Glutamatergic neuron (in vitro differentiated cells): ENCODE measurements around the gene MAST4. TPM values are rescaled to one million over a fixed set of nuclear protein-coding genes. Genes with fewer than 3 reads are reported as not detected.

Source experiments
- DNase-seq: peaks from one replicate; pipeline ENCODE4 v3.0.0; 2022
- H3K27ac Mint-ChIP-seq: one replicate; pipeline ENCODE4 v1.8.0; 2020; ENCODE audit warnings: mild to moderate bottlenecking, mixed read lengths, inconsistent platforms; ENCODE audit not compliant: unreplicated experiment
- H3K27me3 Mint-ChIP-seq: one replicate; pipeline ENCODE4 v1.8.0; 2020; ENCODE audit warnings: mild to moderate bottlenecking, moderate library complexity, mixed read lengths, inconsistent platforms; ENCODE audit not compliant: unreplicated experiment
- H3K36me3 Mint-ChIP-seq: one replicate; pipeline ENCODE4 v1.8.0; 2020; ENCODE audit warnings: mild to moderate bottlenecking, mixed read lengths, inconsistent platforms; ENCODE audit not compliant: unreplicated experiment
- H3K4me1 Mint-ChIP-seq: one replicate; pipeline ENCODE4 v1.8.0; 2020; ENCODE audit warnings: mild to moderate bottlenecking, low read depth, mixed read lengths, inconsistent platforms; ENCODE audit not compliant: unreplicated experiment
- H3K4me3 Mint-ChIP-seq: one replicate; pipeline ENCODE4 v1.8.0; 2020; ENCODE audit warnings: mild to moderate bottlenecking, mixed read lengths, inconsistent platforms; ENCODE audit not compliant: unreplicated experiment
- H3K9me3 Mint-ChIP-seq: one replicate; pipeline ENCODE4 v1.8.0; 2020; ENCODE audit warnings: mild to moderate bottlenecking, moderate library complexity, mixed read lengths, inconsistent platforms; ENCODE audit not compliant: unreplicated experiment
- total RNA-seq: library from RNA; stranded (reverse); fragmentation: NEBNext Ultra II Directional; extraction: Animal tissue kit (Norgen Biotek cat#: 25700); gene quantifications from one replicate; pipeline ENCODE4 v1.2.1, GENCODE V29; 2021; ENCODE audit not compliant: unreplicated experiment
- TF ChIP-seq, protein P1 (sequence below): fragments of 200-600 bp; sonication (generic); IDR thresholded peaks from one replicate; pipeline ENCODE4 v1.5.0; 2021; ENCODE audit not compliant: partially characterized antibody, unreplicated experiment

MAST4 gene
- total RNA-seq, 1 donor from 2014 or later = 11.5 TPM

DNA sequence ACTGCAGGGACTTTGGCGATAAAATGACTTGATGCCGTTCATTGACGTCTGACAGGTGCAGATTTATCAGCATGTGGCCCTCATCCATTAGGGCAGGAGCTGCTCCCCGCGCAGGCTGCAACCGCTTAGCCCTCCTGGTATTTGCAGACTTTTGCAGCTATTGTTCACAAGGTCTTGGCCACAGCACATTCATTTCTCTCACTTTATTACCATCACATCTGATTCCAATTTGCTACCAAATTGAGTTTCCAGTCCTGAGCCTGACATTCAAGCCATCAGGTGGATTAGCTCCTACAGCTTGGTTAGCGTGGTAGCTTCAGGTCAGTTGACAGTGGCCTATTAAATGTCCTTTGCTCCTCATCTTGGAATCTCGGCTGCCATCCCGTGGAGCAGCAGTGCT, 301.2 kb downstream of the MAST4 start:
- Mint-ChIP-seq H3K36me3 (no peaks in the 10 kb centered on the region), H3K27ac (no peak overlapping the region), H3K4me3 (no peak overlapping the region), H3K27me3 (no peaks in the 10 kb centered on the region), H3K4me1 (peaks cover 8% of the 10 kb centered on the region), H3K9me3 (no peaks in the 10 kb centered on the region)
- TF ChIP-seq, protein P1, sequence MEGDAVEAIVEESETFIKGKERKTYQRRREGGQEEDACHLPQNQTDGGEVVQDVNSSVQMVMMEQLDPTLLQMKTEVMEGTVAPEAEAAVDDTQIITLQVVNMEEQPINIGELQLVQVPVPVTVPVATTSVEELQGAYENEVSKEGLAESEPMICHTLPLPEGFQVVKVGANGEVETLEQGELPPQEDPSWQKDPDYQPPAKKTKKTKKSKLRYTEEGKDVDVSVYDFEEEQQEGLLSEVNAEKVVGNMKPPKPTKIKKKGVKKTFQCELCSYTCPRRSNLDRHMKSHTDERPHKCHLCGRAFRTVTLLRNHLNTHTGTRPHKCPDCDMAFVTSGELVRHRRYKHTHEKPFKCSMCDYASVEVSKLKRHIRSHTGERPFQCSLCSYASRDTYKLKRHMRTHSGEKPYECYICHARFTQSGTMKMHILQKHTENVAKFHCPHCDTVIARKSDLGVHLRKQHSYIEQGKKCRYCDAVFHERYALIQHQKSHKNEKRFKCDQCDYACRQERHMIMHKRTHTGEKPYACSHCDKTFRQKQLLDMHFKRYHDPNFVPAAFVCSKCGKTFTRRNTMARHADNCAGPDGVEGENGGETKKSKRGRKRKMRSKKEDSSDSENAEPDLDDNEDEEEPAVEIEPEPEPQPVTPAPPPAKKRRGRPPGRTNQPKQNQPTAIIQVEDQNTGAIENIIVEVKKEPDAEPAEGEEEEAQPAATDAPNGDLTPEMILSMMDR = no peak
- DNase-seq = no peak

DNA sequence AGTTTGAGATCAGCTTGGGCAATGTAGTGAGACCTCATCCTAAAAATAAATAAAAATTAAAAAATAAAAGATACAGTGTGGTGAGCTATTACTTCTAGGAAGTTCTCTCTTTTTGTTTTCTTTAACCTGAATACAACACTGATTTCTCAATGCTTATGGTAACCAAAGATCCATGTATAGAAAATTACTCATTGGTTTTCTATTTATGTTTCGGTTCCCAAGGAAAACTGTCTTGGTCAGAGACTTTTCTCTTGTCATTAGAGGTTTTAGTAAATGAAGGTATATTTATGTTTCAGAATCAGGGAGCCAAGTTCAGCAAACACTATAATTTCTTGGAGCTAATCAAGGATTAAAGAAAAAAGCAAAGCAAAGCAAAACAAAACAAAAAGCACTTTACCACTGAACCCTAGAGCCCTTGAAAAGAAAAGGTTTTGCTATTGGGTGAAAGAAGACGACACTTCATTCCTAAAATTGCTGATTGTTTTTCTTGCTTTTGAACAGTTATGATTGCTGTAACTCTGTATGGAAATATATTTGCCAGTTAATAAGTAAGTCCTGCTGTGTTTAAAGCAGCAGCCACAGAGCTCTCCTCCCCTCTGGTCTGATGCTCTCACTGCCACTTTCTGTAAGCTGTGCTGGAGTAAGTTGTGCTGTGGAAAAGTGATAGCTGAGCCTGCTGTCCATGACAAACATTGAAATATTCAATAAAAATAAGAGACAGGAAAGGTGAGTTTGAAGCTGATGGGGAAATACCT, 302.2 kb downstream of the MAST4 start:
- H3K36me3 Mint-ChIP-seq = no peaks in the 10 kb centered on the region
- TF ChIP-seq, protein P1 = no peak
- H3K27ac Mint-ChIP-seq = no peak overlapping the region
- H3K4me1 Mint-ChIP-seq = peaks cover 8% of the 10 kb centered on the region
- no peaks in the 10 kb centered on the region for H3K27me3 Mint-ChIP-seq
- no peak overlapping the region for H3K4me3 Mint-ChIP-seq
- DNase-seq = no peak
- H3K9me3 Mint-ChIP-seq = no peaks in the 10 kb centered on the region

DNA sequence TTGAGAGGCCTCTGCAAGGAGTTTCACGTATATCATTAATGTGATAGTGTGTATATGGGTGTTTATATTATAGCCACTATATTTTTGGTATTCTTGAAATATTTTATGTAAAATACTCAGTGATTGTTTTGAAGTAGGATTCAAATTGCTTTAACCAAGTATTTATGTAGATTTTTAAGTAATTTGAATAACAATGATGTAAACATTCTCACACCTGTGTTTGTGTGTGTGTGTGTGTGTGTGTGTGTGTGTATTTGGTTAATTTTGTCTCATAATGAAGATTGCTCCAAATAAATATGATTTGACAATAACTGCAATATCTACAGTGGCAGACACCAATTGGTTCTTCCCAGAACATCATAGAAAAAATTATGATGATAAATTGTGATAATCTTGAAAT, 307.0 kb downstream of the MAST4 start:
- Mint-ChIP-seq H3K36me3 (no peaks in the 10 kb centered on the region), H3K4me3 (no peak overlapping the region), H3K4me1 (peaks cover 8% of the 10 kb centered on the region), H3K9me3 (peaks cover 4% of the 10 kb centered on the region), H3K27me3 (peaks cover 4% of the 10 kb centered on the region), H3K27ac (no peak overlapping the region)
- TF ChIP-seq, protein P1 = no peak
- DNase-seq = no peak

DNA sequence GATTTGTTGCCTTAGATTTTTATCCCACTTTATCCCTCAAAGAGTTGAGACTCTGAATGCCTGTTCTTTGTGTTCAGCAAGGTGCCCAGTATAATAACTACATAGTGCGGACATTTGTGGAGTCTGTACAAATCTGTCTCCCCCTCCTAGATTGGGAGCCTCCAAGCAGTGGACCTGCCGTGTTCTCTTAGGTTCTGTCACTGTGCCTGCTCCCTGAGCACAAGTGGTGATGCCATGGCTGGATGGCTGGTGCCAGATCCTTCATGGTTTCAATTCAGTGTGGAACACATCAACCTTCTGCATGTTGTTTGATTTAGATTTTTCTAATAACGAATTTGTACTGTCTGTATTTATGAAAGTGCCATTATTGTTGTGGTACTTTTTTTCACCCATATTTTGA, 307.5 kb downstream of the MAST4 start:
- H3K27ac Mint-ChIP-seq = no peak overlapping the region
- H3K4me1 Mint-ChIP-seq = peaks cover 10% of the 10 kb centered on the region
- H3K4me3 Mint-ChIP-seq = peak overlapping the region; percentile 32
- peaks cover 4% of the 10 kb centered on the region for H3K9me3 Mint-ChIP-seq
- H3K27me3 Mint-ChIP-seq = peaks cover 4% of the 10 kb centered on the region
- no peak for DNase-seq
- H3K36me3 Mint-ChIP-seq = no peaks in the 10 kb centered on the region
- TF ChIP-seq, protein P1 = no peak

DNA sequence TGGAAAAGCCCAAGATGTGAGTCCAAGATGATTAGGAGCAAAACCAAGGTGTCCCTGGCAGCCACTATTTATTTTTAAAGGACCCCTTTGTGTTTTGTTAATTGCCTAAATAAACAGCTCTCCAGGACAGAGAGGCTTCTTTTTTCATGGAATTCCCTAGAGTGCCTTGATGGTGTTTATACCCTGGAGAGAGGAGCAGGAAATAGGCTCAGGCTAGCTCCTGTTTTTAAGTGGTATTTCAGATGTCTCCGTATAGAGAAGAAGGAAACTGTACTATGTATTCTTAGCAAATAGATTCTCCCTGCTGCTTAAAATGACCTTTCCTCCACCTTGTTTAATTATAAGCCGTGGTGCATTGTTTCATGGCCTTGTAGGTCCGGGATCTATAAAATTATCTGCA, 308.0 kb downstream of the MAST4 start:
- Mint-ChIP-seq H3K27ac (no peak overlapping the region), H3K27me3 (peaks cover 4% of the 10 kb centered on the region), H3K4me1 (peaks cover 12% of the 10 kb centered on the region), H3K9me3 (peaks cover 4% of the 10 kb centered on the region), H3K4me3 (peak overlapping the region; percentile 32), H3K36me3 (no peaks in the 10 kb centered on the region)
- DNase-seq = no peak
- TF ChIP-seq, protein P1 = no peak
